Endodermal cell (in vitro differentiated cells): Measurements from ENCODE around the gene CAMSAP1. TPM values are rescaled to one million over a fixed set of nuclear protein-coding genes. Genes with fewer than 3 reads are reported as not detected.

Experiments used
- DNase-seq: peaks from one replicate; pipeline ENCODE4 v3.0.0-alpha.2; 2017
- H3K27ac ChIP-seq: 2 replicates; pipeline ENCODE4 v1.5.1; 2013; ENCODE audit warnings: mild to moderate bottlenecking, low read depth, low read length, moderate library complexity
- H3K27me3 ChIP-seq: 2 replicates; pipeline ENCODE4 v1.6.1; 2013; ENCODE audit warnings: mild to moderate bottlenecking, low read length, moderate library complexity; ENCODE audit not compliant: insufficient read depth, control insufficient read depth, poor library complexity, severe bottlenecking
- H3K36me3 ChIP-seq: 2 replicates; pipeline ENCODE4 v1.7.0; 2013; ENCODE audit warnings: mild to moderate bottlenecking, low read length, moderate library complexity; ENCODE audit not compliant: control insufficient read depth, insufficient read depth
- H3K4me1 ChIP-seq: one replicate; pipeline ENCODE4 v1.7.0; 2013; ENCODE audit warnings: low read length; ENCODE audit not compliant: control insufficient read depth, insufficient read depth
- H3K4me3 ChIP-seq: 2 replicates; pipeline ENCODE4 v1.5.1; 2013; ENCODE audit warnings: mild to moderate bottlenecking, low read length, moderate library complexity
- H3K9ac ChIP-seq: 2 replicates; pipeline ENCODE4 v1.6.1; 2013; ENCODE audit warnings: mild to moderate bottlenecking, low read length, moderate library complexity; ENCODE audit not compliant: poor library complexity, severe bottlenecking; ENCODE audit errors: extremely low read depth
- H3K9me3 ChIP-seq: 2 replicates; pipeline ENCODE4 v1.6.1; 2013; ENCODE audit warnings: mild to moderate bottlenecking, low read length, moderate library complexity; ENCODE audit not compliant: control insufficient read depth
- H3K27ac Mint-ChIP-seq: 2 replicates; pipeline ENCODE4 v1.8.0; 2020; ENCODE audit warnings: mixed read lengths
- H3K27me3 Mint-ChIP-seq: 2 replicates; pipeline ENCODE4 v1.8.0; 2021; ENCODE audit warnings: mild to moderate bottlenecking, mixed read lengths; ENCODE audit not compliant: insufficient read depth
- H3K36me3 Mint-ChIP-seq: 2 replicates; pipeline ENCODE4 v1.8.0; 2020; ENCODE audit warnings: low read depth, mixed read lengths
- H3K4me1 Mint-ChIP-seq: 2 replicates; pipeline ENCODE4 v1.8.0; 2020; ENCODE audit warnings: mixed read lengths
- H3K4me3 Mint-ChIP-seq: 2 replicates; pipeline ENCODE4 v1.8.0; 2020; ENCODE audit warnings: mild to moderate bottlenecking, moderate library complexity, mixed read lengths
- H3K9me3 Mint-ChIP-seq: 2 replicates; pipeline ENCODE4 v1.8.0; 2020; ENCODE audit warnings: mild to moderate bottlenecking, mixed read lengths
- WGBS, 2 experiments: methylation state at CpG; one replicate each; pipeline versions ENCODE4 v1.1.5 to v1.1.7; 2013; ENCODE audit warnings: missing lambda C conversion rate in 2 of 2, mixed read lengths in 1 of 2; ENCODE audit not compliant: insufficient coverage in 1 of 2, insufficient read length in 1 of 2; 5-methylcytosine and 5-hydroxymethylcytosine counted together
- total RNA-seq, 2 donors: library from RNA; stranded (reverse); fragmentation: NEBNext Ultra II Directional in 1 of 2; extraction: Animal tissue kit (Norgen Biotek cat#: 25700) in 1 of 2; gene quantifications; 2 replicates in 1 of 2; 3 replicates in 1 of 2; pipeline ENCODE4 v1.2.1, GENCODE V29; 2021
- TF ChIP-seq, protein P1 (sequence below): fragments of 200-600 bp; sonication (generic); conservative IDR thresholded peaks from 2 replicates; pipeline ENCODE4 v1.5.0; 2021; ENCODE audit warnings: antibody characterized with exemption, mild to moderate bottlenecking

CAMSAP1 gene
- total RNA-seq, 2 donors from 2014 or later = 40.1 to 43.1 TPM

DNA sequence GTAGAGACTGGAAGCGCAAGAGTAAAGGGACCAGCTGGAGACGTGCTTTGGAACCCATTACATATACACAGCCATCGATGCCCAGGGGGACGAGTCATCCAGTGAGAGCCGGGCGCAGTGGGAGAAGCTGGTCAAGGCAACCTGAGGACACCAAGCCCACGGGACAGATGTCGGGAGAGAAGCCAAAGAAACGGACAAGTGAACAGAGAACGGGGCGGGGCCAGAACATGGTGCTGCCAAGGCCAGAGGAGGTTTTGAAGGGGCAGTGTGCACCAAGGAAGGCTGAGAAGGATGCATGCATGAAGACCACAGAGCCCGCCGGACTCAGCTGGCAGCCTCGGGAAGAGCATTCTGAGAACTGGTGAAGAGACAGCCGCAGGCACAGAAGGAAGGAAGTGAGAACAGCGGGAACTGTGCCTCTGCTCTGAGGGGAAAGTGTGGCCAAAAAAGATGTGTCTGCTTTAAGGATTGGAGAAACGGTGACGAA is 20.3 kb downstream of the CAMSAP1 start:
- Histone ChIP-seq H3K4me3 (no peak overlapping the region), H3K27ac (peak overlapping the region; percentile 62), H3K27me3 (no peaks in the 10 kb centered on the region), H3K4me1 (peaks cover 28% of the 10 kb centered on the region), H3K9me3 (no peaks in the 10 kb centered on the region), H3K36me3 (no peaks in the 10 kb centered on the region), H3K9ac (no peak overlapping the region)
- DNase-seq = no peak
- H3K36me3 Mint-ChIP-seq = peaks cover 3% of the 10 kb centered on the region
- H3K4me1 Mint-ChIP-seq = peaks cover 82% of the 10 kb centered on the region
- TF ChIP-seq, protein P1, sequence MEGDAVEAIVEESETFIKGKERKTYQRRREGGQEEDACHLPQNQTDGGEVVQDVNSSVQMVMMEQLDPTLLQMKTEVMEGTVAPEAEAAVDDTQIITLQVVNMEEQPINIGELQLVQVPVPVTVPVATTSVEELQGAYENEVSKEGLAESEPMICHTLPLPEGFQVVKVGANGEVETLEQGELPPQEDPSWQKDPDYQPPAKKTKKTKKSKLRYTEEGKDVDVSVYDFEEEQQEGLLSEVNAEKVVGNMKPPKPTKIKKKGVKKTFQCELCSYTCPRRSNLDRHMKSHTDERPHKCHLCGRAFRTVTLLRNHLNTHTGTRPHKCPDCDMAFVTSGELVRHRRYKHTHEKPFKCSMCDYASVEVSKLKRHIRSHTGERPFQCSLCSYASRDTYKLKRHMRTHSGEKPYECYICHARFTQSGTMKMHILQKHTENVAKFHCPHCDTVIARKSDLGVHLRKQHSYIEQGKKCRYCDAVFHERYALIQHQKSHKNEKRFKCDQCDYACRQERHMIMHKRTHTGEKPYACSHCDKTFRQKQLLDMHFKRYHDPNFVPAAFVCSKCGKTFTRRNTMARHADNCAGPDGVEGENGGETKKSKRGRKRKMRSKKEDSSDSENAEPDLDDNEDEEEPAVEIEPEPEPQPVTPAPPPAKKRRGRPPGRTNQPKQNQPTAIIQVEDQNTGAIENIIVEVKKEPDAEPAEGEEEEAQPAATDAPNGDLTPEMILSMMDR = no peak
- no peaks in the 10 kb centered on the region for H3K27me3 Mint-ChIP-seq
- H3K9me3 Mint-ChIP-seq = no peaks in the 10 kb centered on the region
- WGBS, 2 experiments = 89 to 90% methylated on average over 17 to 18 of the region's 18 CpGs
- H3K4me3 Mint-ChIP-seq = no peak overlapping the region
- H3K27ac Mint-ChIP-seq = no peak overlapping the region

DNA sequence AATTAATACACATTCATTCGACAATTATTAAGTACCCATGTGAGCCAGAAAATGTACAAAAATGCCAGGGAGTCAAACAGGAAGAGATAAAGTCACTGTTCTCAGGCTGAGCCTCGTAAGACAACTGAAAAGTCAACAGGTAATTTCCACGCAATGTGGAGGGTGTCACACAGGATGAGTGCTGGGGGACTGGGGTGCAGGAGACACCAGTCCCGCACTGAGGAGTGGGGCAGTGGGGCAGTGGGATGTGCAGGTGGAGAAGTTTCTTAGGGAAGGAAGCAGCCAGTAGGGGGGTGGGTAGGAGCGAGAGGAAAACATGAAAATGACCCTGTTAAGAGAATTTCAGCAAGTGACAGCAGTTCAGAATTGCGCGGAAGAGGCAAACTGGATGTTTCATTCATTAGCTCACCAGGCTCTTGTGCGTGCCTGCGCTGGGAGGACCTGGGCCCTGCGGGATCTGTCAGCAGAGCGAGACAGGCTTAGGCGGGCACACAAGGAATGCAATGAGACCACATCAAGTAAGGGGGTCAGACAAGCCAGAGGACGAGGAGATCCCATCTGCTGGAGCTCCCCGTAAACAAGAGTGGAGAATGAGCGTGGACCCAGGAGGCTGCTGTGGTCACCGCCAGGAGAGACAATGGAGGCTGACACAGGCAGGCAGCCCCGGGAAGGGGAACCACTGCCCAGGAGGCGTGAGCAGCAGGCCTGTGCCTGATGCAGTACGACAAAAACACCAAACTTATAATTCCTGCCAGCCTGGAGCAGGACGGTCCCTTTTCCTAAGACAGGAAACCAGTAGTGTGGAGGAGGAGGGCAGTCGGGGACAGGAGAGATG is 21.0 kb downstream of the CAMSAP1 start:
- Mint-ChIP-seq H3K36me3 (peaks cover 8% of the 10 kb centered on the region), H3K27ac (peak overlapping the region; percentile 87), H3K27me3 (no peaks in the 10 kb centered on the region), H3K4me3 (no peak overlapping the region), H3K4me1 (peaks cover 81% of the 10 kb centered on the region), H3K9me3 (no peaks in the 10 kb centered on the region)
- DNase-seq = no peak
- Histone ChIP-seq H3K27me3 (no peaks in the 10 kb centered on the region), H3K9ac (no peak overlapping the region), H3K4me3 (no peak overlapping the region), H3K36me3 (peaks cover 4% of the 10 kb centered on the region), H3K27ac (peak overlapping the region; percentile 62), H3K4me1 (peaks cover 31% of the 10 kb centered on the region), H3K9me3 (no peaks in the 10 kb centered on the region)
- WGBS, 2 experiments = 93 to 94% methylated on average over 12 to 21 of the region's 21 CpGs
- TF ChIP-seq, protein P1 = no peak

DNA sequence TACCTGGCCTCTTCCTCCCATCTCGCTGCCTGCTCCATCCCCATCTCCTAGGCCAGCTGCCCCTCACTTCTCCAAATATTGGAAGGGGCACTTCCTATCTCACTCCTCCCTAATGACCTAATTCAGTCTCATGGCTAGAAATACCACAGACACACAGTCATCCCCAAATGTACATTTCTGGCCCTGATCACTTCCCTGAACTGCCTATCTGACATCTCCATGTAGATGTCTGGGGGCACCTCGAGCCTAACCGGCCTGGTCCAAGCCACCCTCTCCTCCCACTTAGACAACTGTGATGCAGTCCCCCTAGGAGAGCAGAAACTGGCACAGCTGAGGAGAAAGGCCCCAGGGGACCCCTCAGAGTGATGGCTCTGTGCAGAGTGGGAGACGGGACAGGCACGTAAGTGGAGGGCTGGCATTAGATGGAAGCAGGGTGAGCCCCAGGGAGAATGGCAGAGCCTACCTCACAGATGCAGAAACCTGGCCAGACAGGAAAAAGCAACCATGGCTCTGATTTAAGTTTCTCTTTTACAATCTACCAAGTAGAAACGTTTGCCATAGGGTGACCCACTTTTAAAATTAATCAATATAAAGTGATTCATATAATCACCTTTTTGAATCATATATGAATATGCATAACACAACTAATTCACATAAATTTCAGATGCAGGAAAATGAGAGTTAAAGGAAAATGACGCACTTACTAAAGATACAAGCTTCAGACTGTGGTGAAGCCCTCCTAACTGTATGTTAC is 22.1 kb downstream of the CAMSAP1 start:
- H3K36me3 ChIP-seq = peaks cover 10% of the 10 kb centered on the region
- WGBS, 2 experiments = 96 to 100% methylated on average over 4 to 6 of the region's 7 CpGs
- no peaks in the 10 kb centered on the region for H3K27me3 Mint-ChIP-seq
- no peaks in the 10 kb centered on the region for H3K9me3 Mint-ChIP-seq
- peak overlapping the region; percentile 3 for H3K27ac Mint-ChIP-seq
- H3K27me3 ChIP-seq = no peaks in the 10 kb centered on the region
- no peak overlapping the region for H3K9ac ChIP-seq
- no peak for DNase-seq
- H3K4me1 Mint-ChIP-seq = peaks cover 70% of the 10 kb centered on the region
- no peak overlapping the region for H3K4me3 ChIP-seq
- no peak overlapping the region for H3K4me3 Mint-ChIP-seq
- TF ChIP-seq, protein P1 = no peak
- H3K4me1 ChIP-seq = peaks cover 23% of the 10 kb centered on the region
- no peaks in the 10 kb centered on the region for H3K9me3 ChIP-seq
- H3K27ac ChIP-seq = no peak overlapping the region
- H3K36me3 Mint-ChIP-seq = peaks cover 10% of the 10 kb centered on the region
